ENCODE measurements around the gene TPRX2. TPM values are rescaled to one million over a fixed set of nuclear protein-coding genes. Genes with fewer than 3 reads are reported as not detected.

TPRX2 gene
- total RNA-seq, 1 experiment from 2014 or later, result not detected

GRCh38 chr19:47860602-47861297 is 1.7 kb downstream of the TPRX2 start:
- ChIA-PET POLR2A (ENCODE audit: low non-redundant PET) (no interaction called here), CTCF (no interaction called here)
- intact Hi-C loops (cut with micrococcal nuclease; ENCODE audit: unreplicated experiment), result no loop called here
- Histone ChIP-seq H3K27me3 (replicated peaks; ENCODE audit: insufficient read depth, low read depth, low read length, poor library complexity) (no peaks in the 10 kb centered on the region), H3K4me1 (ENCODE audit: insufficient read depth, low read length, poor library complexity, severe bottlenecking) (no peaks in the 10 kb centered on the region), H3K9me3 (ENCODE audit: low read depth, low read length, poor library complexity, severe bottlenecking) (no peaks in the 10 kb centered on the region), H3K27ac (ENCODE audit: low read depth, low read length, poor library complexity, severe bottlenecking) (no peak overlapping the region), H3K36me3 (ENCODE audit: insufficient read depth, low read length, poor library complexity, severe bottlenecking) (no peaks in the 10 kb centered on the region), H3K4me3 (ENCODE audit: low read depth, low read length, poor library complexity, severe bottlenecking) (no peak overlapping the region)
- no TSS peak for BruUV-seq (replicated peaks)
- DNase-seq (ENCODE audit: low spot score), result no peak
- TF ChIP-seq EZH2 (IDR thresholded peaks at IDR 0.05; ENCODE audit: borderline replicate concordance, low read depth, low read length, poor library complexity, severe bottlenecking), result no peak
- no peak for TF ChIP-seq CTCF (conservative IDR thresholded peaks at IDR 0.05; ENCODE audit: low read depth, low read length)

- no peaks in the 10 kb centered on the region for H3K27me3 ChIP-seq (replicated peaks; ENCODE audit: insufficient read depth, low read depth, low read length, poor library complexity)
- no peaks in the 10 kb centered on the region for H3K4me1 ChIP-seq (ENCODE audit: insufficient read depth, low read length, poor library complexity, severe bottlenecking)
- no peak overlapping the region for H3K4me3 ChIP-seq (ENCODE audit: low read depth, low read length, poor library complexity, severe bottlenecking)
- no TSS peak for BruUV-seq (replicated peaks)
- ChIA-PET CTCF (no interaction called here), POLR2A (ENCODE audit: low non-redundant PET) (no interaction called here)
- no peak for DNase-seq (ENCODE audit: low spot score)
- no peaks in the 10 kb centered on the region for H3K36me3 ChIP-seq (ENCODE audit: insufficient read depth, low read length, poor library complexity, severe bottlenecking)
- H3K9me3 ChIP-seq (ENCODE audit: low read depth, low read length, poor library complexity, severe bottlenecking), result no peaks in the 10 kb centered on the region
- intact Hi-C loops (cut with micrococcal nuclease; ENCODE audit: unreplicated experiment), result no loop called here
- no peak for TF ChIP-seq CTCF (conservative IDR thresholded peaks at IDR 0.05; ENCODE audit: low read depth, low read length)
- TF ChIP-seq EZH2 (IDR thresholded peaks at IDR 0.05; ENCODE audit: borderline replicate concordance, low read depth, low read length, poor library complexity, severe bottlenecking), result no peak
- no peak overlapping the region for H3K27ac ChIP-seq (ENCODE audit: low read depth, low read length, poor library complexity, severe bottlenecking)
Observed at GRCh38 chr19:47861630-47862029, 2.6 kb downstream of the TPRX2 start.

- ChIA-PET POLR2A (ENCODE audit: low non-redundant PET) (no interaction called here), CTCF (interaction anchor here (1.0 kb wide), 1 partner anchor 96 kb away, joined by 3 read pairs; no protein-coding TSS in a partner anchor)
- no peak for TF ChIP-seq EZH2 (IDR thresholded peaks at IDR 0.05; ENCODE audit: borderline replicate concordance, low read depth, low read length, poor library complexity, severe bottlenecking)
- TF ChIP-seq CTCF (conservative IDR thresholded peaks at IDR 0.05; ENCODE audit: low read depth, low read length), result peak; percentile 99
- Histone ChIP-seq H3K27ac (ENCODE audit: low read depth, low read length, poor library complexity, severe bottlenecking) (no peak overlapping the region), H3K36me3 (ENCODE audit: insufficient read depth, low read length, poor library complexity, severe bottlenecking) (no peaks in the 10 kb centered on the region), H3K4me3 (ENCODE audit: low read depth, low read length, poor library complexity, severe bottlenecking) (no peak overlapping the region), H3K27me3 (replicated peaks; ENCODE audit: insufficient read depth, low read depth, low read length, poor library complexity) (no peaks in the 10 kb centered on the region), H3K4me1 (ENCODE audit: insufficient read depth, low read length, poor library complexity, severe bottlenecking) (no peaks in the 10 kb centered on the region), H3K9me3 (ENCODE audit: low read depth, low read length, poor library complexity, severe bottlenecking) (no peaks in the 10 kb centered on the region)
- no TSS peak for BruUV-seq (replicated peaks)
- intact Hi-C loops (cut with micrococcal nuclease; ENCODE audit: unreplicated experiment), result loop anchor here (1.0 kb wide), 1 partner anchor 50 kb away; no protein-coding TSS in a partner anchor
- peak; percentile 86 for DNase-seq (ENCODE audit: low spot score)
Observed at GRCh38 chr19:47863514-47863936, 4.5 kb downstream of the TPRX2 start.
